ENCODE measurements around the gene NDE1. TPM values are rescaled to one million over a fixed set of nuclear protein-coding genes. Genes with fewer than 3 reads are reported as not detected.
"Not testable (repeated sequence)": the region's sequence is repeated elsewhere in the genome, so short reads cannot be mapped to it uniquely, and the experiment has no call there.

The NDE1 gene
- total RNA-seq, 1 donor from 2014 or later: 17.2 TPM

- DNase-seq (no peak), ATAC-seq (no peak)
- intact Hi-C loops (cut with micrococcal nuclease): no loop called here
Observed at GRCh38 chr16:15617901-15618300, 32.1 kb upstream of the NDE1 start.

DNA sequence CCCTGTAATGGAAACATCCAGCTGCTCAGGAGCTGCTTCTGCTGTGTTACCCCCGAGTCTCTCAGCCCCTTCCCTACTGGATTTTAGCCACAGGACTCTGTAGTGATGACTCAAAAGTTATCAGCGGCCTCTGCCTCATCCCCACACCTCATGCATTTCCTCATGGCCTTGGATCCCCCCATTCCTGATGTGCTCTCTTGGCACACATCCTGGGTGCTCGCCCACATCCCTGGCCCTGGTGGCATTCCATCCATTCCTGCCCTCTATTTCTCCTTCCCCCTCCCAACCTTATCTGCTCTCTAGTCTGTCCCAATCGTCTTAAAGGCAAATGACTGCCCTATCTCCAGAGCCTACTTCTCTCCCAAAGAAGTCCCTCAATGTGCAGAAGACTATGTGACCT is 31.7 kb upstream of the NDE1 start:
- ATAC-seq: peak; percentile 7
- intact Hi-C loops (cut with micrococcal nuclease): no loop called here
- DNase-seq: no peak

- ATAC-seq (no peak), DNase-seq (no peak)
- intact Hi-C loops (cut with micrococcal nuclease): no loop called here
Observed at GRCh38 chr16:15620611-15621195, 29.3 kb upstream of the NDE1 start.

DNA sequence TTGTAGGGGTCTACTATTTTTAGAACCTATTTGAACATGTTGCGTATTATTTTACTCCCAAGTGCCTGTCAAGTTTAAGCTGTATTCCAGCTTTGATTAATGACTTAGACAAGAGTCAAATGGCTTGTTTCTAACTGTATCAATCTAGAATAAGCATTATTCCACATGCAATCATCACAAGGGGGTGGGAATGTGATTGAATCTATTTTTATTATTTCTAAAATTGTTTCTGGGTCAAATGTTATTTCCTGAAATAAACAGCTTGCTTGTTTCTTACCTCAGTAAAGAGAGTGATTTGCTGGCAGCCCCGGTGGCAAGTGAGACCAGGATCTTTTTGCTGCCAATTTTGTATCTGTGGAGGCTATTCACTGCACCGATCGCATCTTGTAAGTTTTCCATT is 28.6 kb upstream of the NDE1 start:
- ATAC-seq (peak; percentile 69), DNase-seq (no peak)
- intact Hi-C loops (cut with micrococcal nuclease): no loop called here

GRCh38 chr16:15621889-15622288 is 28.2 kb upstream of the NDE1 start:
- DNase-seq: no peak
- intact Hi-C loops (cut with micrococcal nuclease): no loop called here
- ATAC-seq: peak; percentile 73

DNA sequence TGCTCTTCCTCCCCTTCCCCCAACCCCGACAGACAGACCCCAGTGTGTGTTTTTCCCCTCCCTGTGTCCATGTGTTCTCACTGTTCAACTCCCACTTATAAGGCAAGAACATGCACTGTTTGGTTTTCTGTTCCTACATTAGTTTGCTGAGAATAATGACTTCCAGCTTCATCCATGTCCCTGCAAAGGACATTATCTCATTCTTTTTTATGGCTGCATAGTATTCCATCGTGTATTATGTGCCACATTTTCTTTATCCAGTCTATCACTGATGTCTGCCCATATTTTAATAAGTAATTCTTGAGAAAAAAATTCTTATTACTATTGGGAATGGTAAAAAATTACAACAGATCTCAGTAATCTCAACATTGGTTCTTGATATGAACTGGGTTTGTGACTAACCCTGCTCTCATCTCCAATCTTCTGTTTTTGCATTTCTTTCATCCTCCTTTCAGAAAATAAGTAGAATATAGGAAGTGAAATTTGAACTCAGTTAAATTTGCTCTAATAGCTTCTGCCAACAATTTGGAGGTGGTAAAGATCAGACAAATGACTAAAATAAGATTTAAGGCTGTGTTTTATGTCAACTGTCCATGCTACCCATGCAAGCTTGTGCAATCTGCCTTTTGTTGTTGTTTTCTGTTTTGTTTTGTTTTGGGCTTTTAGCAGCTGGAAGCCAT is 18.2 kb upstream of the NDE1 start:
- intact Hi-C loops (cut with micrococcal nuclease): no loop called here
- DNase-seq: no peak
- ATAC-seq: no peak

GRCh38 chr16:15635926-15636325 is 14.1 kb upstream of the NDE1 start:
- ATAC-seq (no peak), DNase-seq (no peak)
- intact Hi-C loops (cut with micrococcal nuclease): no loop called here

DNA sequence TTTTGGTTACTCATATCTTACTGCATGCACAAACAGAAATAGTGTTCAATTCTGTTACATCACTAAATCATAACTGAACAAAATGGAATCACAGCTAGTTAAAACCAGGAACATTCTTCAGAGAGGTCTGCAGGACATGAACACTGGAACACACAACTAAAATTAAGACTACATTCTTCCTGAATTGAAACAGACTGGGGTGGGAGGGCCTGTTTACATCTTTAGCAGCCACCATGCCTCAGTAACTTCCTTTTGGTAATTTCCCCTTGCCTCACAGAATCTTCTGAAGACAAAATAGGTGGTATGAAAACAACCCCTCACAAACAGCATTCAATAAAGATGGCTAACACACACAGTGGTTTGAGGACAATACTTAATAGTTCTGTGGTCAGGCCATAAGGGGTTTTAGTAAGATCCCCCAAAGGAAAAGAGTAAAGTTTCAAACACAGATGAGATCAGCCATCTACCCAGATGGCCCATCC is 13.6 kb upstream of the NDE1 start:
- intact Hi-C loops (cut with micrococcal nuclease): no loop called here
- DNase-seq: no peak
- ATAC-seq: no peak

DNA sequence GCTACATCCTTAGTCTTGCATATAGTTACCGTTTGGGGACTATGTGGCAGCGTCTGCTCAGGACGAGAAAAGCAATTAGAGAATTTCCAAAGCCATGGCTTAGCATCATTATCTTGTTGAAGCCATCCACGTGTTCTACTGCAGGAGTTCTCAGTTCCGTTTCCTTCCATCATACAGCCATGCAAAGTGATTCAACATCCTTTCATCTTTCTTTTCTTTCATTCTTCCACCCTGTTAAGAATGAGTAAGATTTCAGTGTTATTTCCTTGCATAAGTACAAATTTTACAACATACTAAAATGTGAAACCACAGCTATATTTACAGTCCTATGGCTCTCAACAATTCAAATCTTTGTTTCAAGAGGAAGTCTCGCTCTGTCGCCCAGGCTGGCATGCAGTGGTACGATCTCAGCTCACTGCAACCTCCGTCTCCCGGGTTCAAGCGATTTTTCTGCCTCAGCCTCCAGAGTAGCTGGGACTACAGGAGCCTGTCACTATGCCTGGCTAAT is 10.9 kb upstream of the NDE1 start:
- intact Hi-C loops (cut with micrococcal nuclease): no loop called here
- ATAC-seq (no peak), DNase-seq (no peak)

- intact Hi-C loops (cut with micrococcal nuclease): no loop called here
- no peak for DNase-seq
- no peak for ATAC-seq
Observed at GRCh38 chr16:15640966-15641365, 9.1 kb upstream of the NDE1 start.

DNA sequence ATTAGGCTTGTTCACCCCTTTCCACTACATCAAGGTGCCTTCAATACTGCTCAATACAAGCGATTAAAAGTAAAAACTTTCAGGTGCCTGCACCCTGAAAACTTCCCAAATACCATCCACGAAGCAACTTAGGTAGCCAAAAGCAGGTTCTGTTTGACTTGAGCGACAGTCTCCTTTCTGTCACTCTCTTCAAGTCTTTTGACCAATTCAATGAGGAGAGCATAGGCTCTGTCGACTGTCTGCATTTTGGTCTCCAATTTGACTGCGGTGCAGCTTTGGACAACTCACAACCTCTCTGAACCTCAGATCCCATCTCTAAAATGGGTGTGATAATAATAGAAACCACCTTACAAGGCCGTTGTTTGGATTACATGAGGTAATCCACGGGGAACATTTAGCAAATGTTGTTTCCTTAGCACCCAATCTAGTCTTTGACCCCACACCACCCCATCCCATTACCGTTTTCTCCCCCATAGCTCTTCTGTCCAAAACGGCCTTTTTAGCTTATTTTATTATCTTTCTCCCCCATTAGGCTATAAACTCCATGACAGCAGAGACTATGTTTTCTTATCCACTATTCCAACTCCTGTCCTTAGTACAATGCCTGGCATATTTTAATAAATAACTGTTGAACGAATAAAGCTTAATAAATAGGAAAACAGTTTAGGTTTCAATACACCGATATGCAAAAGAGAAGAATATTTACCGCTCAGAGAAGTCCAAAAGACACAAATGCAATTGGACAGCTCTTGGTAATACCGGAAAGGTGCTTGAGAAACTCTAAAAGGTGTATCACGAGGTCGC is 8.1 kb upstream of the NDE1 start:
- ATAC-seq: no peak
- no peak for DNase-seq
- intact Hi-C loops (cut with micrococcal nuclease): no loop called here

GRCh38 chr16:15642557-15643047 is 7.4 kb upstream of the NDE1 start:
- peak; percentile 58 for ATAC-seq
- DNase-seq: peak; percentile 79
- intact Hi-C loops (cut with micrococcal nuclease): no loop called here

DNA sequence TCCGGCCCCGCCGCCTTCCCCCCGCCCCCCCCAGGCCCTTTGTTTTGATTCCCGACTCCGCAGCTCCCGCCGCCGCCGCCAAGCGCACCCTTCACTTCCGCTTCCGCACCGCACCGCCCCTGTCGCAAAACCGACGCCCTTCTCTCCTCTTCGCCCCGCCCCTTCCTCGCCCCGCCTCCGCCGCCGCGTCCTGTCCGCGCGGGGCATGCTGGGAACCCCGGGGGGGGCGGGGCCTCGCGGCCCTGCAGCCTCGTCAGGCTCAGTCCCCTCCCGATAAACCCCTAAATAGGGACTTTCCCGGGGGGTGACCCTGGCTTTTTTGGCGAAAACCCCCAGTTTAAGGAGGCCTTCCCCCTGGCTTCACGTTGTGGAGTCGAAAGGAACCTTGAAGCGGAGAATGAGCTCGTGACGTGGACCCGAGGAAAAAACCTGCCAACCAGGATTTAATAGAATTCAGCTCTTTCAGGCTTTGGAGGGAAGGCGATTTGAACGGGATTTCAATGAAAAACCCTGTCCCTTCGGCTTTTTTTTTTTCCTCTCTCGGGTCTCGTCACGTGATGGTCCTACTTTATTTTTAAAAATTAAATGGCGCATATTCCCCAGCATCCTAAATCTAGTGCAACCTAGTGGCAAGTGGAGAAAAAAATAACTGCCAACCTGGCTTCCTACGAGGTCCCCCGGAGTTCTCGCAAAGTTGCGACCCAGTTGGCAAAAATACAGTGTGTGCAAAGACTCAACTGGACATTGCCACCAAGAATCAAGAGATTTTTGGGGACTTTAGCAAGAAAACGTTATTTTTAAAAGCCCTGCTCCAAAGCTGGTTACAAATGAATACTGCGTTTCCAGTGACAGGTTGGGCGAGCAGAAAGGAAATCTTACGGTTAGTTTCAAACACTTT is 6.7 kb upstream of the NDE1 start, which contains the start of gene MARF1:
MARF1 (minus strand) TSS at position 107 of the 898 bp plus-strand sequence. CDS start 3,921 bp downstream, outside the sequence.
- intact Hi-C loops (cut with micrococcal nuclease): no loop called here
- DNase-seq (peak; percentile 100), ATAC-seq (peak; percentile 98)

- no peak for ATAC-seq
- intact Hi-C loops (cut with micrococcal nuclease): no loop called here
- no peak for DNase-seq
Observed at GRCh38 chr16:15643946-15644250, 6.1 kb upstream of the NDE1 start.

DNA sequence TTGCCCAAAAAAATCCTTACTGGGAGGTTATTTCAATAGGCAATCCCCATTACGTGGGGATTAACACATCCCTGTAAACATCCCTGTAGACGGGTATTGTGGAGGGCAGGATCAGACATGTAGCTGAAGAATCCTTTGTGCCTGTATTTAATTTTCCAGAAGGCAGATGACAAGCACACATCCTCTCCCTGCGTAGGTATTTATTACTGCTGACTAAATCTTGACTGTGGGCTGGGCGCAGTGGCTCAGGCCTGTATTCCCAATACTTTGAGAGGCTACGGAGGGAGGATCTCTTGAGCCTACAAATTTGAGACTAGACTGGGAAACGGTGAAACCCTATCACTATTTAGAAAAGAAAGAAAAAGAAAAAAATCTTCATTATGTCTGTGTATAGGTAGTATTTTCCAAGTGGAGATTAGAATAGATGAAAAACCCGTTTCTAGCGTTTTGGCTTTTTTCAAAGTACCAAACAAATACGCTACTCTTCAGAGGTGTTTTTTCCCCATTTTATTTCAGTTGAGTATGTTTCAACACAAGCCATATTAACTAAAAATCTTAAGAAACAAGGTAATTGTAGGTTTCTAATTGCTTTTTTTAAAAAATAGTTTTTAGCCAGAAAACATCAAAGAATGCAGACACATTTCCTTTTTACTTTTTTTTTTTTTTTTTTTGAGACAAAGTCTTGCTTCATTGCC is 5.6 kb upstream of the NDE1 start:
- no peak for ATAC-seq
- no peak for DNase-seq
- intact Hi-C loops (cut with micrococcal nuclease): no loop called here

- DNase-seq; intact Hi-C loops (cut with micrococcal nuclease); ATAC-seq: not testable (repeated sequence)
Observed at GRCh38 chr16:15644962-15645465, 5.0 kb upstream of the NDE1 start.

GRCh38 chr16:15646557-15647293 is 3.3 kb upstream of the NDE1 start:
- intact Hi-C loops (cut with micrococcal nuclease); DNase-seq; ATAC-seq: not testable (repeated sequence)

Measured in left ventricle myocardium superior (tissue), 1 donor.